Mesothelial cell of epicardium (in vitro differentiated cells): ENCODE measurements around the gene FAM3C. TPM values are rescaled to one million over a fixed set of nuclear protein-coding genes. Genes with fewer than 3 reads are reported as not detected.

Experiments used
- DNase-seq, 2 experiments: peaks; one replicate each; pipeline ENCODE4 v3.0.0; 2021; ENCODE audit warnings: low spot score in 2 of 2; ENCODE audit not compliant: unreplicated experiment in 2 of 2
- H3K27ac Mint-ChIP-seq: 2 replicates; pipeline ENCODE4 v1.8.0; 2021; ENCODE audit warnings: mixed read lengths
- H3K27me3 Mint-ChIP-seq: 2 replicates; pipeline ENCODE4 v1.8.0; 2021; ENCODE audit warnings: low read depth, mixed read lengths
- H3K36me3 Mint-ChIP-seq: 2 replicates; pipeline ENCODE4 v1.8.0; 2021; ENCODE audit warnings: mixed read lengths
- H3K4me1 Mint-ChIP-seq: 2 replicates; pipeline ENCODE4 v1.8.0; 2021; ENCODE audit warnings: mixed read lengths
- H3K4me3 Mint-ChIP-seq: 2 replicates; pipeline ENCODE4 v1.8.0; 2021; ENCODE audit warnings: mild to moderate bottlenecking, moderate library complexity, mixed read lengths
- H3K9me3 Mint-ChIP-seq: 2 replicates; pipeline ENCODE4 v1.8.0; 2021; ENCODE audit warnings: mixed read lengths
- CTCF ChIP-seq: fragments of 200-600 bp; sonication (generic); IDR thresholded peaks from one replicate; pipeline ENCODE4 v1.5.0; 2021; ENCODE audit warnings: antibody characterized with exemption; ENCODE audit not compliant: unreplicated experiment
- total RNA-seq: library from RNA; stranded (reverse); gene quantifications from 3 replicates; pipeline ENCODE4 v1.2.1, GENCODE V29; 2021

Gene FAM3C
- total RNA-seq, 1 donor from 2014 or later: 78.2 TPM

GRCh38 chr7:121300685-121301420 is 95.3 kb downstream of the FAM3C start:
- TF ChIP-seq CTCF: no peak
- Mint-ChIP-seq H3K4me3 (no peak overlapping the region), H3K4me1 (peaks cover 45% of the 10 kb centered on the region), H3K27ac (no peak overlapping the region), H3K9me3 (no peaks in the 10 kb centered on the region), H3K27me3 (no peaks in the 10 kb centered on the region), H3K36me3 (no peaks in the 10 kb centered on the region)
- DNase-seq: no peak

Other genes starting within 250 kb of the FAM3C start
- 0.49 to 0.86 TPM (median 0.61 TPM) in 3 replicates for gene WNT16, start 67.3 kb downstream of the FAM3C start, total RNA-seq